Large intestine (tissue), 3 donors: ENCODE data around the gene TRPC5OS. TPM values are rescaled to one million over a fixed set of nuclear protein-coding genes. Genes with fewer than 3 reads are reported as not detected.

Source experiments
- DNase-seq, 2 donors: peaks; one replicate each; pipeline versions ENCODE4 v3.0.0 to v3.0.0-alpha.2; 2013
- H3K27ac ChIP-seq: one replicate; pipeline ENCODE4 v1.5.1; 2013; ENCODE audit warnings: low read length
- H3K27me3 ChIP-seq: 2 replicates; pipeline ENCODE4 v1.6.1; 2013; ENCODE audit warnings: low read length; ENCODE audit not compliant: control insufficient read depth, insufficient read depth
- H3K36me3 ChIP-seq: 2 replicates; pipeline ENCODE4 v1.6.1; 2013; ENCODE audit warnings: low read length; ENCODE audit not compliant: control insufficient read depth, insufficient read depth
- H3K4me1 ChIP-seq: one replicate; pipeline ENCODE4 v1.6.1; 2013; ENCODE audit warnings: low read length; ENCODE audit not compliant: control insufficient read depth, insufficient read depth
- H3K4me3 ChIP-seq: one replicate; pipeline ENCODE4 v1.5.1; 2013; ENCODE audit warnings: low read length
- H3K9me3 ChIP-seq: one replicate; pipeline ENCODE4 v1.6.1; 2013; ENCODE audit warnings: mild to moderate bottlenecking, low read depth, low read length, moderate library complexity; ENCODE audit not compliant: control insufficient read depth
- WGBS: methylation state at CpG from one replicate; pipeline ENCODE4 v1.1.5; 2013; ENCODE audit warnings: low lambda C conversion rate; ENCODE audit not compliant: insufficient coverage; 5-methylcytosine and 5-hydroxymethylcytosine counted together
- polyA plus RNA-seq: library from polyadenylated mRNA; unstranded; fragments of 120-200 nt; gene quantifications from one replicate; pipeline ENCODE4 v1.2.1, GENCODE V29; 2013

TRPC5OS gene
- polyA plus RNA-seq, 1 donor, result not detected

- H3K4me3 ChIP-seq, result no peak overlapping the region
- peaks cover 2% of the 10 kb centered on the region for H3K4me1 ChIP-seq
- no CpG with 5 or more reads among the region's 5 CpGs for WGBS
- peak; percentile 31 to 64 for DNase-seq
- no peaks in the 10 kb centered on the region for H3K27me3 ChIP-seq
- H3K27ac ChIP-seq, result peak overlapping the region; percentile 51
- no peaks in the 10 kb centered on the region for H3K9me3 ChIP-seq
- no peaks in the 10 kb centered on the region for H3K36me3 ChIP-seq
Measured at GRCh38 chrX:111861605-111862004, 14.4 kb upstream of the TRPC5OS start.

GRCh38 chrX:111867236-111867635 lies 8.7 kb upstream of the TRPC5OS start:
- 67% methylated on average over 1 of the region's 2 CpGs for WGBS
- Histone ChIP-seq H3K4me1 (peaks cover 2% of the 10 kb centered on the region), H3K36me3 (no peaks in the 10 kb centered on the region), H3K27ac (no peak overlapping the region), H3K4me3 (no peak overlapping the region), H3K27me3 (no peaks in the 10 kb centered on the region), H3K9me3 (no peaks in the 10 kb centered on the region)
- no peak for DNase-seq

- no CpG with 5 or more reads among the region's 5 CpGs for WGBS
- H3K27me3 ChIP-seq, result no peaks in the 10 kb centered on the region
- no peaks in the 10 kb centered on the region for H3K9me3 ChIP-seq
- peak in 1 of 2 donors; percentile 24 for DNase-seq
- peak overlapping the region; percentile 6 for H3K27ac ChIP-seq
- no peak overlapping the region for H3K4me3 ChIP-seq
- H3K36me3 ChIP-seq, result no peaks in the 10 kb centered on the region
- no peaks in the 10 kb centered on the region for H3K4me1 ChIP-seq
Measured at GRCh38 chrX:111868726-111869638, 7.0 kb upstream of the TRPC5OS start.

DNA sequence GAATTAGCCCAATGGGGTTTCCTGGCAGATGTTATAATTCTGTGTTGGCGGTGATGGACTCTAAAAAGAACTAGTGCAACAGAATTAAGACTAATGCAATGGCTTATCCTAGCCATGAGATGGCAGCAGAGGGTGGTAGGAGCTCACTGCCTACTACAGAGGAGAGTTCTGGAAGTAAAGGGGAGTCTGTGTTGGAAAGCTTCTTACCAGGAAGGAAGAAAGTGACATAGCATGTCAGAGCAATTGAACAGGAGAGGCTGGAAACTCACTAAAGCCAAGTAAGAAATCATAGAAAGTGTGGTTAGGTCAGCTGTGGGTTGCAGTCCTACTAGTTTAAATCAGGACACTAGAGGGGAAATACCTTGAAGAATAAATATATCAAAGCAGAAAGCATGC lies 6.3 kb upstream of the TRPC5OS start:
- no CpG with 5 or more reads among the region's 1 CpG for WGBS
- Histone ChIP-seq H3K4me1 (no peaks in the 10 kb centered on the region), H3K36me3 (no peaks in the 10 kb centered on the region), H3K4me3 (no peak overlapping the region), H3K27ac (no peak overlapping the region), H3K9me3 (no peaks in the 10 kb centered on the region), H3K27me3 (no peaks in the 10 kb centered on the region)
- peak; percentile 56 to 61 for DNase-seq

GRCh38 chrX:111874241-111874640 lies 1.7 kb upstream of the TRPC5OS start:
- DNase-seq, result no peak
- no peaks in the 10 kb centered on the region for H3K9me3 ChIP-seq
- no peaks in the 10 kb centered on the region for H3K36me3 ChIP-seq
- H3K4me3 ChIP-seq, result no peak overlapping the region
- H3K4me1 ChIP-seq, result no peaks in the 10 kb centered on the region
- H3K27me3 ChIP-seq, result no peaks in the 10 kb centered on the region
- H3K27ac ChIP-seq, result no peak overlapping the region
- no CpG with 5 or more reads among the region's 3 CpGs for WGBS

DNA sequence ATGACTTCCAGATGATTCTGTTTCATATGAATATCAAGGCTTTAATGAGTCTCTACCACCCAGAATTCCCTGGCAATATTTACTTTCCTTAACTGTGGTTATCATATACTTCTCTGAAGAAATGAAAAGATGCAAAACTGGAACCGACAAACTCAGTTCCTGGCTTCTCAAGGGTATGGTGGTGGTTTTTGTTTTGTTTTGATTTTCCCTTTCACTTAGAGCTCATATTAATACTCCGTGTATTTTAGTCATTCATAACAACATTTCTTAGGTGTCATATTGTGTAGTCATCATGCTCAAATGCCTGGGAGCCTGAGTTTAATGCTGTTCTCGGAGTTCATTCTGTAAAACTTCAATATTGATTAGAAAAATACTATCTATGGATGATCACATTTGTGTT lies 665 bp downstream of the TRPC5OS start:
- no peaks in the 10 kb centered on the region for H3K27me3 ChIP-seq
- no peak overlapping the region for H3K27ac ChIP-seq
- H3K4me3 ChIP-seq, result no peak overlapping the region
- no peak for DNase-seq
- no CpG with 5 or more reads among the region's 3 CpGs for WGBS
- peaks cover 6% of the 10 kb centered on the region for H3K4me1 ChIP-seq
- no peaks in the 10 kb centered on the region for H3K36me3 ChIP-seq
- H3K9me3 ChIP-seq, result no peaks in the 10 kb centered on the region

DNA sequence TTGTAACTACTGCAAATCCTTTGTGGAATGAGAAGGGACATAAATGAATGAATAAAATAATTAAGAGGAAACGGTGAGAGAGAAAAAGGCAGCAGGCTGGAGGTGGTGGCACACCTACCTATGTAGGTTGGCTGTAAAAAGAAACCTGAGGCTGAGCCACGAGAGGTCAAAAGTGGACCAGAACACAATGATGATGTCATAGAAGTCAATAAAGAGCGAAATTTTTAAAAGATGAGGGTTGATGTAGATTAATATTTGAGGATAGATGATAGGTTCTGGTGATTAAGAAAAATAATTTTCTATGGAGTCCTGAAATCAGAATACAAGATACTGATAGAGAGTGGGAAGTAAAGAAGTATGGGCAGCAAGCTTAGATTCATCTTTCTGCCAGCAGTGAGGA lies 1.7 kb downstream of the TRPC5OS start:
- no peak overlapping the region for H3K4me3 ChIP-seq
- WGBS, result no CpG with 5 or more reads among the region's 3 CpGs
- no peak overlapping the region for H3K27ac ChIP-seq
- DNase-seq, result no peak
- H3K27me3 ChIP-seq, result no peaks in the 10 kb centered on the region
- H3K9me3 ChIP-seq, result no peaks in the 10 kb centered on the region
- peaks cover 6% of the 10 kb centered on the region for H3K4me1 ChIP-seq
- H3K36me3 ChIP-seq, result no peaks in the 10 kb centered on the region

DNA sequence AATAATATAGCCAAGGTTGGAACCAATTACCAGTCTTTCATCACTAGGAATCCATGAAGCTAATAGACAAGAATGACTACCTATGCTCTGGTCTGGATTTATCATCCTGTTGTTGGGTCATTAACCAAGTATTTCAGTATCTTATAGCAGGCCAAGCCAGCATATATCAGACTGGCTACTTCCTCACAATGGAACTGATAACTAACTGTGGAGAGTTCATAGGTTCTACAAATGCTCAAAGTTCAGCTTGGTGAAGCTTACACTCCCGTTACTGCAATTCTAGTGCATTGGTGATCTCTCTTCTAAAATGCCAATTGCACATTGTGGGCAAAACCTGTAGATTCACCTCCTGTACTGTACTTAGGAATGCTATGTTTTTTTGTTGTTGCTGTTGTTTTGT lies 4.8 kb downstream of the TRPC5OS start:
- Histone ChIP-seq H3K4me1 (peaks cover 6% of the 10 kb centered on the region), H3K9me3 (no peaks in the 10 kb centered on the region), H3K27ac (peak overlapping the region; percentile 60), H3K4me3 (no peak overlapping the region), H3K36me3 (no peaks in the 10 kb centered on the region), H3K27me3 (no peaks in the 10 kb centered on the region)
- WGBS, result no CpG with 5 or more reads among the region's 1 CpG
- peak; percentile 18 to 58 for DNase-seq

DNA sequence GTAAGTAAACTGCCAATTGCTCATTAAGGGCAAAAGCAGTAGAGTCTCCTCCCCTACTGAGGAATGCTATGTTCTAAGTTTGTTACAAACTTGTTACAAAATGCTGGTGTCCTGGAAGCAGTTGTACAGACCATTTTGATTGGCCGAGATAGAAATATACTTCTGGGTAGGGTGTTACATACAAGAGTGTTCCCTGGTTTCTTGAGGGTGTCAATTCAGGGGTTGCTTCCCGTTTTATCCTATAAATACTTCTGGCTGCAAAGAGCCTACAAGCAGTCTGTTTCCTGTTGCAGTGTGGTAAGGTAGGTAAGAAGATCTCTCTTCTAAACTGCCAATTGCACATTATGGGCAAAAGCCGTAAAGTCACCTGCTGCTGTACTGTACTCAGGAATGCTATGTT lies 5.7 kb downstream of the TRPC5OS start:
- no peak overlapping the region for H3K27ac ChIP-seq
- no peak for DNase-seq
- H3K4me1 ChIP-seq, result peaks cover 6% of the 10 kb centered on the region
- no peaks in the 10 kb centered on the region for H3K9me3 ChIP-seq
- WGBS, result no CpG with 5 or more reads among the region's 3 CpGs
- H3K4me3 ChIP-seq, result no peak overlapping the region
- no peaks in the 10 kb centered on the region for H3K27me3 ChIP-seq
- no peaks in the 10 kb centered on the region for H3K36me3 ChIP-seq

DNA sequence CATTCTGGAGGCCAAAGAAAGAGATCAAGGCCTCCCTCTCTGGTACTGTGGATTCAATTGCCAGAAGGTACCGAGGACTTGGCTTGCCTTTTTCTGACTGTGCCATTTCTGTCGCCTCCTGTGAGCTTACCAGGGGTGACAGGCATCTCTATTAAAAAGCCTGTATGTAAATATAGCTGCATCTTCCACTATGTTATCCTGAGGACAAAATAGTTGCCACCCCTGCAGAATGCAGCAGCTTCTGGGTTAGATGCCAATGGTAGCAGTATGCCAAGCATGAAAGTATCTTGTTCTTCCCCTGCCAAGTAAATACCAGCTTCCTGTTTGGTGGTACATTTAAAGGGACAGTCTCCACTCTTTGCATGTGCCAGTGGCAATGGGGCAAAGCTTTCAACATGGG lies 10.7 kb downstream of the TRPC5OS start:
- H3K27ac ChIP-seq, result no peak overlapping the region
- no peak overlapping the region for H3K4me3 ChIP-seq
- no peaks in the 10 kb centered on the region for H3K4me1 ChIP-seq
- no peak for DNase-seq
- no peaks in the 10 kb centered on the region for H3K27me3 ChIP-seq
- H3K36me3 ChIP-seq, result no peaks in the 10 kb centered on the region
- H3K9me3 ChIP-seq, result no peaks in the 10 kb centered on the region
- no CpG with 5 or more reads among the region's 2 CpGs for WGBS

DNA sequence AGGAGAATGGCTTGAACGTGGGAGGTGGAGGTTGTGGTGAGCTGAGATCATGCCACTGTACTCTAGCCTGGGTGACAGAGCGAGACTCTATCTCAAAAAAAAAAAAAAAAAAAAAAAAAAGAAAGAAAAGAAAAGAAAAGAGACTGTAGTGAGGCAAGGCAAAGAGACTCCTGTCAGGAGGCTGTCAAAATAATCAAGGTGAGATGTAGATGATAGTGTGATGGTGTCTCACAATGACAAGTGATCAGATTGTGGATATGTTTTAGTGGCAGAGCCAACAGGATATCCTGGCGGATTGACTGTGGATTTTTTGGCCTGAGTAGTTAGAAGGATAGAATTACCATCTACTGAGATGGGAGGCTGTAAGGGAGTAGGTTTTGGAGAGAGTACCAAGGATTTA lies 12.6 kb downstream of the TRPC5OS start:
- H3K9me3 ChIP-seq, result no peaks in the 10 kb centered on the region
- H3K27me3 ChIP-seq, result no peaks in the 10 kb centered on the region
- H3K4me3 ChIP-seq, result no peak overlapping the region
- DNase-seq, result no peak
- no peaks in the 10 kb centered on the region for H3K36me3 ChIP-seq
- no CpG with 5 or more reads among the region's 3 CpGs for WGBS
- H3K4me1 ChIP-seq, result no peaks in the 10 kb centered on the region
- H3K27ac ChIP-seq, result no peak overlapping the region
